DMS53 treated with DMSO at 0.1 percent for 48 hours (cell line): ENCODE results near the gene DDX11.
"Not testable (repeated sequence)": the region's sequence is repeated elsewhere in the genome, so short reads cannot be mapped to it uniquely, and the experiment has no call there.

Experiments used
- DNase-seq: peaks from one replicate; lab custom pipeline; 2025; ENCODE audit not compliant: unreplicated experiment; lab: John Stamatoyannopoulos, UW

DDX11 gene

GRCh38 chr12:31121022-31121728 lies 47.5 kb downstream of the DDX11 start:
- not testable (repeated sequence) for DNase-seq

DNA sequence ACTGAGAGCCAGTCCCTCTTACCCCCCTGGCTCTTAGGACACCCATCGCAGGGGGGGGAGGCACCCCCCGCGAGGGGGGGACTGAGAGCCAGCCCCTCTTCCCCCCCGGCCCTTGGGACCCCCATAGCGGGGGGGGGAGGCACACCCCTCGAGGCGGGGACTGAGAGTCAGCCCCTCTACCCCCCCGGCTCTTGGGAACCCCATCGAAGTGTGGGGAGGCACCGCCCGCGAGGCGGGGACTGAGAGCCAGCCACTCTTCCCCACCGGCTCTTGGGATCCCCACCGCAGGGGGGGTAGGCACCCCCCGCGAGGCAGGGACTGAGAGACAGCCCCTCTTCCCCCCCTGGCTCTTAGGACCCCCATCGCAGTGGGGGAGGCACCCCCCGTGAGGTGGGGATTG lies 48.8 kb downstream of the DDX11 start:
- no peak for DNase-seq

- not testable (repeated sequence) for DNase-seq
Measured at GRCh38 chr12:31124158-31124557, 50.5 kb downstream of the DDX11 start.

DNA sequence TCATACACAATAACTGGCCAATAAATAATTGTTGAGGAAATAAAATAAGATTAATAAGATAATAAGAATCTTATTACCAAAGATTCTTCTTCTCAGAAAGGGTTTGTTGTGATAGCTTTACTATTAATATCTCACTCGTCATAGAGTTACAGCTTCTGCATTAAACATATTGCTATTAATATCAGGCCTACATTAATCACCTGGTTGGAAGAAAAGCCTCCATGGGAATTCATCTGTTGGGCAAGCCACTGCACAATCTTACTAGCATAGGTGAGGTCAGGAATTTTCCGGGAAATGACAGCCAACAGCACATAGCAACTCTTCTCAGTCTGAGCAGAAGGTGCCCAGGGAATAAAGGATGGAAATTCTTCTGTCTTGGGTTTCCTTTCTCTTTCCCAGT lies 51.5 kb downstream of the DDX11 start:
- DNase-seq: not testable (repeated sequence)

GRCh38 chr12:31127209-31127848 lies 53.7 kb downstream of the DDX11 start:
- DNase-seq: peak; percentile 45

DNA sequence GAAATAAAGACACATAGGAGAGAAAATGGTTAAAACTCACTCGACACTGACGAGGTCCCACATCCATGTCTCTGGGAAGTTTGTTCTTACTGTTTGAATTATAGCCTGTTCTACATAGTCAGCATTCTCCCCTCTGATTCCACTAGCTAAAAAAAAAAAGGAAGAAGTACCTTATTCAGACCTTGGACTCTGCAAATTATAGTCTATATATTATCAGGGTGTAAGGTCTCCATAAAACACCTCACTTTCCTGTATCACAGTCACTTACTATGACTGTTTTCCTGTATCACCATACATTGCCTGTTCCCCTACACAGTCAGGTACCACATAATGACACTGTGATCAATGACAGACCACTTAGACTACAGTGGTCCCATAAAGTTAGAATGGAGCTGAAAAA lies 62.9 kb downstream of the DDX11 start:
- DNase-seq: not testable (repeated sequence)

DNA sequence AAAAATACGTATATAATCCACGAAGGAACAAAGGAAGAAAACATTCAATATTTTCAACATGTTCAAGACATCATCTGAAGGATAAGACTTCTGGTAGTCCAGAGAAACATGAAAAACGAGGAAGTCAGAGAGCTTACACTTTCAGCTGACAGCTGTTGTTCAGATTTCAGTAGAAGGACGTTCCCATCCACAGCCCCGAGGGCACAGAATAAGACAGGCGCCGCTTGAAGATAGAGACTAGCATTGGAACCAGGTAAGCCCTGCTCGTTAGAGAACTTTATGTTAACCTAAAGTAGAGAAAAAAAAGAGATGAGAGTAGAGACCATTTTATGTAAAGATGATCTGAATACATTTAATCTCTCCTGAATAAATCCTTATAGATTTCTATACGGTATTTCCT lies 71.1 kb downstream of the DDX11 start:
- not testable (repeated sequence) for DNase-seq

DNA sequence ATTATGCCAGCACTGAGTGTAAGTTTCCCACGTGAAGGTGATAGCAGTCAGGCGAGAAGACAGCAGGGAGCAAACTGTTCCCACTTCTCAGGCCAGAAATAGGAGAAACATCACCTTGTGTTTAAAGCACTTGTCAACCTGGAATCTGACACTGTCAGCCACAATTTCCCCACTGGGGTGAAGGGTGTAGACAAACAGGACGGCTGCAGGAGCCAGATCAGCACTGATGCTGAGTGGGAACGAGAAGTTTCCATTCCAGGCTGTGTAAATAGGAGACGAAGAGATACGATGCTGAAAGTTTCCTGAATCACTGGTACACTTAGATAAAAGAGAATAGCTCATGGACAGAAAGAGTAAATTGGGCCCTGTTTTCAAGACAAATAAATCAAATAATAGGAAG lies 71.6 kb downstream of the DDX11 start:
- DNase-seq: not testable (repeated sequence)

DNA sequence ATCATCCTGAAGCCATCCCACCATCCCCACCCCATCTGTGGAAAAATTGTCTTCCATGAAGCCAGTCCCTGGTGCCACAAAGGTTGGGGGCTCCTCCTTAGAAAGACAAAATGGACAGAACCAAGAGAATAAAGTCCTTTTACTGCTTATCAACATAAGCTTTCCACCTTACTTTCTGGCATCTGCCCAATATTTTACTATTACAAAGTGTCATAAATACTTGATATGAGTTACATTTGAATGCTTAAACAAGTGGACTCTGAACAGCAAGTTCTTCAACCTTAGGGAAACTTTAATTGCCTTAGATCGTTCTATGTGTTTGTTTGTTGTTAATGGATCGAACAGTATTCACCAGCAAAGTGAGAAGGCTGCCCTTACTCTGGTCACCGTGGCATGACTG lies 73.8 kb downstream of the DDX11 start:
- not testable (repeated sequence) for DNase-seq

GRCh38 chr12:31150766-31151165 lies 77.1 kb downstream of the DDX11 start:
- not testable (repeated sequence) for DNase-seq
